ENCODE data around the gene LANCL2.

Gene LANCL2

DNA sequence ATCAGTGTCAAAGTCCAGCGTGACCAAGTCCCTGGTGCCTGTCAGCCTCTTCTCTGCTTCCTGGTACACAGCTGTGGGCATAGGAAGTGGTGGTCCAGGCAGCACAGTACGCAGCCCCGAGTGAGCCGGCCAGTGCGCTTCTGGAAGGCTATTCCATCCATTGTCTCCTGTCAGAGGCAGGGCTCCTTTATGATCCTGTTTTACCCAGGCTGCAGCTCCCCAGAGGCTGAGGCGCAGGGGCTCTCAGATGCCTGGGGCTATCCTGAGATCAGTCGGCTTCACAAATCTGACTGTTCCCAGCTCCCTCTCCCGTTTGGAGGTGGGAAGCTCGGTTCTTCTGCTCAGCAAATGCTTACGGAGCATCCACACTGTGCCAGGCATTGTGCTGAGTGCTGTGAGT is 70.3 kb downstream of the LANCL2 start:
- in situ Hi-C loops (cut with HindIII; ENCODE audit: low sequenced_read_pairs): no loop called here
- TF ChIP-seq, protein P1, sequence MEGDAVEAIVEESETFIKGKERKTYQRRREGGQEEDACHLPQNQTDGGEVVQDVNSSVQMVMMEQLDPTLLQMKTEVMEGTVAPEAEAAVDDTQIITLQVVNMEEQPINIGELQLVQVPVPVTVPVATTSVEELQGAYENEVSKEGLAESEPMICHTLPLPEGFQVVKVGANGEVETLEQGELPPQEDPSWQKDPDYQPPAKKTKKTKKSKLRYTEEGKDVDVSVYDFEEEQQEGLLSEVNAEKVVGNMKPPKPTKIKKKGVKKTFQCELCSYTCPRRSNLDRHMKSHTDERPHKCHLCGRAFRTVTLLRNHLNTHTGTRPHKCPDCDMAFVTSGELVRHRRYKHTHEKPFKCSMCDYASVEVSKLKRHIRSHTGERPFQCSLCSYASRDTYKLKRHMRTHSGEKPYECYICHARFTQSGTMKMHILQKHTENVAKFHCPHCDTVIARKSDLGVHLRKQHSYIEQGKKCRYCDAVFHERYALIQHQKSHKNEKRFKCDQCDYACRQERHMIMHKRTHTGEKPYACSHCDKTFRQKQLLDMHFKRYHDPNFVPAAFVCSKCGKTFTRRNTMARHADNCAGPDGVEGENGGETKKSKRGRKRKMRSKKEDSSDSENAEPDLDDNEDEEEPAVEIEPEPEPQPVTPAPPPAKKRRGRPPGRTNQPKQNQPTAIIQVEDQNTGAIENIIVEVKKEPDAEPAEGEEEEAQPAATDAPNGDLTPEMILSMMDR (IDR thresholded peaks at IDR 0.05; ENCODE audit: low read depth, low read length, missing control alignments): no peak
- H3K4me3 ChIP-seq (ENCODE audit: low read depth, low read length): no peak overlapping the region
- DNase-seq (ENCODE audit: low read depth): no peak

DNA sequence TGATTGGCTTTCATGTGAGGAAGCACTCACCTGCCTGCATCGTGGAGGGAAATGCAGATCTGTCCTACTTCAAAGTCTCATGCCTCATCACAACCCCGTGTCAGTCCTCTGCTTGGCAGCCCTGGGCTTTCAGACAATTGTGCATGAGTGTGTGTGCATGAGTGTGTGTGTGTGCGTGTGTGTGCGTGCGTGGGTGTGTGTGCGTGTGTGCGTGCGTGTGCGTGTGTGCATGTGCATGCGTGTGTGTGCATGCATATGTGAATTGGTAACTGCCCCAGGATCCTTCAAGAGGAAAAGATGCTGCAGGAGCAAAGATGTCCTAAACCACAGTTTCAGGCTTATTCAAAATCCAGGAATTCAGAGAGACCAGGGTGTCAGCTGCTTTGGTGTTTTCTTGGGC is 71.3 kb downstream of the LANCL2 start:
- in situ Hi-C loops (cut with HindIII; ENCODE audit: low sequenced_read_pairs): no loop called here
- H3K4me3 ChIP-seq (ENCODE audit: low read depth, low read length): no peak overlapping the region
- TF ChIP-seq, protein P1 (IDR thresholded peaks at IDR 0.05; ENCODE audit: low read depth, low read length, missing control alignments): no peak
- no peak for DNase-seq (ENCODE audit: low read depth)

DNA sequence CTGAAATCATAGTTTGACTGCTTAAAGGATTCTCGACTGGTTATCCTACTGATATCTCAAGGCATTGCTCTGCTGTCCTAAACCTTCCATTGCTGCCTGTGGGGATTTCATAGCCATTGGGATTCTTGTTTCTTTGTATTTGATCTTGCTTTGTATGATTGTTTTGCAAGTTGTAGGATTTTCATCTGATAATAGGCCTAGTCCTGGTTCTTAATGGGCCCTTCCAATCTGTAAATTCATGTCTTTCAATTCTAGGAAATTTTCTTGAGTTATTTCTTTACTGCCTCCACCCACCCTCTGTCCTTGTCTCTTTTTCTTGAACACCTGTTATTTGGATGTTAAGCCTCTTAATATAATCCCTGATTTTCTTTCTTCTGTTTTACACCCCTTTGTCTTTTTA is 72.2 kb downstream of the LANCL2 start:
- in situ Hi-C loops (cut with HindIII; ENCODE audit: low sequenced_read_pairs): no loop called here
- no peak for DNase-seq (ENCODE audit: low read depth)
- TF ChIP-seq, protein P1 (IDR thresholded peaks at IDR 0.05; ENCODE audit: low read depth, low read length, missing control alignments): no peak
- no peak overlapping the region for H3K4me3 ChIP-seq (ENCODE audit: low read depth, low read length)

DNA sequence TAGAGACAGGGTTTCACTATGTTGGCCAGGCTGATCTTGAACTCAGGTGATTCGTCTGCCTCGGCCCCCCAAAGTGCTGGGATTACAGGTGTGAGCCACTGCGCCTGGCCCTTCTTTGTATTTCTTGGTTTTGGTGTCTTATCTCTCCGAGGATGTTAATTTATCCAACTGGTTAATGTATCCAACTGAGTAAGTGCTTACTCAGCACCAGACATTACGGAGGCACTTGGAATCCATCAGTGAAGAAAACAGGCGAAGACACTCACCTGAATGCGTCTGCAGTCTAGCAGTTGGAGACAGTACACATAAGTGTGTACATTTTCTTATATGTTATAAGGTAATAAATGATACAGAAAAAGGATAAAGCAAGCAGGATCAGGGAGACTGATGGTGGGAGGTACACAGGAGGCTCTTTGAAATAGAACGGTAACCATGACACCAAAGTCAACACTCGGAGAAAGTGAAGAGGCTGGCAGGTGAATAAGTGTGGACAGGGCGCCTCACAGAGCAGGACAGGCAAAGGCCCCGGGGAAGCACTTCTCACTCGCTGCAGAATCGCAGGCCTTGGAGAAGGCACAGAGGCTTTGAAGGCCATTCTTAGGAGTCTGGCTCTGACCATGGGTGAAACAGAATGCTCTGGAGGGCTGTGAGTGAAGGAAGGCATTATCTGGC is 73.1 kb downstream of the LANCL2 start:
- no peak for DNase-seq (ENCODE audit: low read depth)
- TF ChIP-seq, protein P1 (IDR thresholded peaks at IDR 0.05; ENCODE audit: low read depth, low read length, missing control alignments): no peak
- H3K4me3 ChIP-seq (ENCODE audit: low read depth, low read length): no peak overlapping the region
- in situ Hi-C loops (cut with HindIII; ENCODE audit: low sequenced_read_pairs): no loop called here

DNA sequence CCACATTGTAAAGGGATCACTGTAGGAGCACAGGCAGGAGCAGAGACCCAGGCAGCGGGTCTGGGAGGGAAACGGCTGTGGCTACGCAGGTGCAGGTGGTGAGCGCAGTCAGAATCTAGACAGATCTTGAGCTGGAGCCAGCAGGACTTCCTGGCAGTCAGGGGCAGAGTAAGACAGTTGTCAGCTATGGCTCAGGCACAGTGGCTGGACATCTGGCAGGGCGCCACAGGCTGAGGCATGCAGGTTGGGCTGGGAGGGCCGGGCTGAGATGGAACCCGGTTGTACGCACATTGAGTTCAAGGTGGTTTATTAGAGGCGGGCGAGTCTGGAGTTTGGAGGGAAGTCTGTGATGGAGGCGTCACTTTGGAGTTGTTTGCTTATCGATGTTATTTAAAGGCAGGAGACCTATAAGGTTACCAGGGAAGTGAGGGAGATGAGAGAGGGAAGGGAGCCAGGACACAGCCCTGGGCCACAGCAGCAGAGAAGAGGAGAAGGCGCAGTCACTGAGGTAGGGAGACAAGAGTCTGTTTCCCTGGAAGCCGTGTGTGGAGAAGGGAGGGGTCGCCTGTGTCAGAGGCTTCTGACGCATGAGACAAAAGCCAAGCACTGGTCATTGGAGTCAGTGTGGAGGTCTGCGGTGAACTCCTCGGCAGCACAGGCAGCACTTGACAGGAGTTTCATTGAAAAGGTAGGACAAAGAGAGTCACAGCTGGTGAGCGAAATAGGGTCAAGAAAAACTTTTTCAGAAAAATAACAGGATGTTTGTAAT is 73.8 kb downstream of the LANCL2 start:
- TF ChIP-seq, protein P1 (IDR thresholded peaks at IDR 0.05; ENCODE audit: low read depth, low read length, missing control alignments): no peak
- in situ Hi-C loops (cut with HindIII; ENCODE audit: low sequenced_read_pairs): no loop called here
- no peak overlapping the region for H3K4me3 ChIP-seq (ENCODE audit: low read depth, low read length)
- no peak for DNase-seq (ENCODE audit: low read depth)

DNA sequence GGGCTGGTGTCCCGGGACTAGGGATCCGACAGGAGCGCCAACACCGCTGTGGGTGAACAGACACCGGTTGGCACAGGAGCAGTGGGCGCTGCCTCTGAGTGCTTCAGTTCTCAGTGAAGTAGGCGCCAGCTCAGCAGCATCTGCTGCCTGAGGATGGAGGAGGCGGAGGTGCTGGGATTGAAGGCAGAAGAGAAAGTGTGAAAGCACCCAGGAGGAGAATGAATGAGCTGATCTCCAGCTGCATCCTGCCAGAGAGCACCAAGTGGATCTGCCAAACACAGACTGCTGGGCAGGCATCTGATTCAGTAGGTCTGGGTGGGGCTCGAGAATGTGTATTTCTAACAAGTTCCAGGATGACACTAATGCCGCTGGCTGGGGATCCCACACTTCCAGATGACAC is 74.5 kb downstream of the LANCL2 start:
- in situ Hi-C loops (cut with HindIII; ENCODE audit: low sequenced_read_pairs): no loop called here

More for the DNA sequence above, 74.5 kb downstream of the LANCL2 start:
- TF ChIP-seq, protein P1 (IDR thresholded peaks at IDR 0.05; ENCODE audit: low read depth, low read length, missing control alignments): no peak
- no peak overlapping the region for H3K4me3 ChIP-seq (ENCODE audit: low read depth, low read length)
- no peak for DNase-seq (ENCODE audit: low read depth)
